Measurements from ENCODE around the gene NOL6. TPM values are rescaled to one million over a fixed set of nuclear protein-coding genes. Genes with fewer than 3 reads are reported as not detected.

The NOL6 gene
- total and polyA plus RNA-seq, 9 of the 15 experiments (the other 6 are each of a cell fraction or from before 2014, with no cell fraction given): 7.7 to 58.9 (median 27.0) TPM

DNA sequence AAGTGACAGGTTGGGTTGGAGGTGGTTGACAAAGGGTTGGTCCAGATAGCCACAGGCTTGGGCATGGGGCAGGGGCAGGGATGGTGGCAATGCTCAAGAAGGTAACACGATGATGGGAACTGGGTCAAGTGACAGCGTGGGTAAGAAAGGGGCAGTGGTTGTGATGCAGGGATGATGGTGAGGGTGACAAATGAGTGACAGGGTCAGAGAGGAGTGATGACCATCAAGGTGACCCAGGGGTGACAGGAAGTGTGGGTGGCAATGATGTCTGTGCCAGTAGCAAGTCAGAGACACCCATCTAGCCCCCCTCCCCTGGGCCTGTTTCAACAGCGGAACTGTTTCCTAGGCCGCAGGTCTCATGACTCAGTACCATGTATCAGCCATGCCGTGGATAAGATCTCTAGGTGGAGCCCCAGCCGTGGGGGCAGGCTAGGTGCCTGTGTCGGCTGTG lies 46.9 kb downstream of the NOL6 start (continued):
- TF ChIP-seq JUND (IDR thresholded peaks at IDR 0.05; ENCODE audit: borderline replicate concordance, low read depth, low read length) (peak; percentile 58), JUND (tag; IDR thresholded peaks at IDR 0.05; ENCODE audit: borderline replicate concordance, low read depth, low read length) (peak; percentile 58; the same call in 1 of the 3 replicates), FOXJ2 (tag; IDR thresholded peaks at IDR 0.05) (no peak), ZNF695 (CRISPR knock-in tag; IDR thresholded peaks at IDR 0.05) (no peak), NONO (IDR thresholded peaks at IDR 0.05; ENCODE audit: low read depth in 2 of 2, low read length in 1 of 2) (no peak), NFE2 (IDR thresholded peaks at IDR 0.05; ENCODE audit: low read depth) (0 out of 2 replicates have a peak, but pooled peaks have one; percentile 10), ZNF583 (CRISPR knock-in tag; IDR thresholded peaks at IDR 0.05) (0 out of 2 replicates have a peak, but pooled peaks have one; percentile 26), ZNF707 (CRISPR knock-in tag; conservative IDR thresholded peaks at IDR 0.05) (no peak), ZFX (CRISPR knock-in tag; IDR thresholded peaks at IDR 0.05) (peak; percentile 53), EGR1 (conservative IDR thresholded peaks at IDR 0.05) (peak; percentile 72), ESRRB (CRISPR knock-in tag; IDR thresholded peaks at IDR 0.05; ENCODE audit: borderline replicate concordance) (no peak), CXXC5 (CRISPR knock-in tag; IDR thresholded peaks at IDR 0.05) (0 out of 2 replicates have a peak, but pooled peaks have one; percentile 10), NR2C2 (CRISPR knock-in tag; IDR thresholded peaks at IDR 0.05) (no peak), NR2C2 (tag; IDR thresholded peaks at IDR 0.05) (peak; percentile 72; the same call in 1 of the 2 replicates), MTA3 (IDR thresholded peaks at IDR 0.05; ENCODE audit: borderline replicate concordance) (no peak), ZNF436 (CRISPR knock-in tag; IDR thresholded peaks at IDR 0.05) (no peak), JUN (IDR thresholded peaks at IDR 0.05; ENCODE audit: borderline replicate concordance, low read depth, low read length) (0 out of 2 replicates have a peak, but pooled peaks have one; percentile 21), JUN (CRISPR knock-in tag; IDR thresholded peaks at IDR 0.05; ENCODE audit: borderline replicate concordance) (no peak), ZNF175 (CRISPR knock-in tag; IDR thresholded peaks at IDR 0.05; ENCODE audit: low read depth) (no peak), PHF8 (IDR thresholded peaks at IDR 0.05; ENCODE audit: borderline replicate concordance, low read length) (no peak), NR2C1 (IDR thresholded peaks at IDR 0.05) (no peak), NR2C1 (tag; IDR thresholded peaks at IDR 0.05) (peak; percentile 35; the same call in 1 of the 2 replicates), ATF3 (IDR thresholded peaks at IDR 0.05) (peak; percentile 27; the same call in 1 of the 2 replicates), ATF3 (CRISPR knock-in tag; conservative IDR thresholded peaks at IDR 0.05) (no peak)
- TF ChIP-seq, protein P1, sequence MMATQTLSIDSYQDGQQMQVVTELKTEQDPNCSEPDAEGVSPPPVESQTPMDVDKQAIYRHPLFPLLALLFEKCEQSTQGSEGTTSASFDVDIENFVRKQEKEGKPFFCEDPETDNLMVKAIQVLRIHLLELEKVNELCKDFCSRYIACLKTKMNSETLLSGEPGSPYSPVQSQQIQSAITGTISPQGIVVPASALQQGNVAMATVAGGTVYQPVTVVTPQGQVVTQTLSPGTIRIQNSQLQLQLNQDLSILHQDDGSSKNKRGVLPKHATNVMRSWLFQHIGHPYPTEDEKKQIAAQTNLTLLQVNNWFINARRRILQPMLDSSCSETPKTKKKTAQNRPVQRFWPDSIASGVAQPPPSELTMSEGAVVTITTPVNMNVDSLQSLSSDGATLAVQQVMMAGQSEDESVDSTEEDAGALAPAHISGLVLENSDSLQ (IDR thresholded peaks at IDR 0.05): peak; percentile 77; the same call in 1 of the 2 replicates
- TF ChIP-seq, protein P2, sequence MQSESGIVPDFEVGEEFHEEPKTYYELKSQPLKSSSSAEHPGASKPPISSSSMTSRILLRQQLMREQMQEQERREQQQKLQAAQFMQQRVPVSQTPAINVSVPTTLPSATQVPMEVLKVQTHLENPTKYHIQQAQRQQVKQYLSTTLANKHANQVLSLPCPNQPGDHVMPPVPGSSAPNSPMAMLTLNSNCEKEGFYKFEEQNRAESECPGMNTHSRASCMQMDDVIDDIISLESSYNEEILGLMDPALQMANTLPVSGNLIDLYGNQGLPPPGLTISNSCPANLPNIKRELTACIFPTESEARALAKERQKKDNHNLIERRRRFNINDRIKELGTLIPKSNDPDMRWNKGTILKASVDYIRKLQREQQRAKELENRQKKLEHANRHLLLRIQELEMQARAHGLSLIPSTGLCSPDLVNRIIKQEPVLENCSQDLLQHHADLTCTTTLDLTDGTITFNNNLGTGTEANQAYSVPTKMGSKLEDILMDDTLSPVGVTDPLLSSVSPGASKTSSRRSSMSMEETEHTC (IDR thresholded peaks at IDR 0.05): peak; percentile 74; the same call in 1 of the 2 replicates
